Measurements from ENCODE around the gene SRSF8. TPM values are rescaled to one million over a fixed set of nuclear protein-coding genes. Genes with fewer than 3 reads are reported as not detected.

SRSF8 gene
- total RNA-seq, 1 experiment from 2014 or later, result 40.6 TPM

- no peaks in the 10 kb centered on the region for H3K36me3 ChIP-seq (ENCODE audit: control insufficient read depth, insufficient read depth, low read length)
- no peaks in the 10 kb centered on the region for H3K27me3 ChIP-seq (ENCODE audit: control insufficient read depth, insufficient read depth, low read length)
- H3K27ac ChIP-seq (ENCODE audit: low read length), result no peak overlapping the region
- ChIA-PET POLR2A (interaction anchor here (0.6 kb wide), 1 partner anchor 15 kb away, joined by 4 read pairs; no protein-coding TSS in a partner anchor), CTCF (no interaction called here)
- ATAC-seq (no peak), DNase-seq (ENCODE audit: low read depth, low spot score) (no peak)
- H3K4me3 ChIP-seq (ENCODE audit: low read depth in 2 of 2, low read length in 2 of 2), result no peak overlapping the region
- intact Hi-C loops (cut with micrococcal nuclease; ENCODE audit: unreplicated experiment) (no loop called here), in situ Hi-C loops (cut with HindIII; ENCODE audit: low pct_unique_long_range_greater_than_20kb, low sequenced_read_pairs) (no loop called here)
- no peaks in the 10 kb centered on the region for H3K4me1 ChIP-seq (ENCODE audit: control insufficient read depth, insufficient read depth, low read length)
- no peaks in the 10 kb centered on the region for H3K9me3 ChIP-seq (ENCODE audit: control insufficient read depth, insufficient read depth, low read depth, low read length)
- BruUV-seq (replicated peaks), result no TSS peak
- TF ChIP-seq POLR2AphosphoS5 (IDR thresholded peaks at IDR 0.05; ENCODE audit: low read depth, low read length) (no peak), SIN3A (IDR thresholded peaks at IDR 0.05; ENCODE audit: borderline replicate concordance, insufficient read depth, low read depth, low read length) (no peak), REST (IDR thresholded peaks at IDR 0.05; ENCODE audit: insufficient read depth in 1 of 2, low read depth in 2 of 2, low read length in 1 of 2) (no peak), TCF7L2 (IDR thresholded peaks at IDR 0.05; ENCODE audit: low read depth, low read length) (no peak), CTCF (IDR thresholded peaks at IDR 0.05) (no peak)
Measured at GRCh38 chr11:95081412-95081811, 14.7 kb downstream of the SRSF8 start.

- CTCF ChIA-PET, result no interaction called here
- Histone ChIP-seq H3K27me3 (ENCODE audit: control insufficient read depth, insufficient read depth, low read length) (no peaks in the 10 kb centered on the region), H3K27ac (ENCODE audit: low read length) (no peak overlapping the region), H3K4me1 (ENCODE audit: control insufficient read depth, insufficient read depth, low read length) (no peaks in the 10 kb centered on the region), H3K4me3 (ENCODE audit: low read depth in 2 of 2, low read length in 2 of 2) (no peak overlapping the region), H3K36me3 (ENCODE audit: control insufficient read depth, insufficient read depth, low read length) (no peaks in the 10 kb centered on the region), H3K9me3 (ENCODE audit: control insufficient read depth, insufficient read depth, low read depth, low read length) (no peaks in the 10 kb centered on the region)
- intact Hi-C loops (cut with micrococcal nuclease; ENCODE audit: unreplicated experiment) (no loop called here), in situ Hi-C loops (cut with HindIII; ENCODE audit: low pct_unique_long_range_greater_than_20kb, low sequenced_read_pairs) (no loop called here)
- POLR2A ChIA-PET, result no interaction called here
- TF ChIP-seq TCF7L2 (IDR thresholded peaks at IDR 0.05; ENCODE audit: low read depth, low read length) (no peak), REST (IDR thresholded peaks at IDR 0.05; ENCODE audit: insufficient read depth in 1 of 2, low read depth in 2 of 2, low read length in 1 of 2) (no peak), POLR2AphosphoS5 (IDR thresholded peaks at IDR 0.05; ENCODE audit: low read depth, low read length) (no peak)
- ATAC-seq (no peak), DNase-seq (ENCODE audit: low read depth, low spot score) (no peak)
- no TSS peak for BruUV-seq (replicated peaks)
Measured at GRCh38 chr11:95082576-95083001, 15.9 kb downstream of the SRSF8 start.
